SJSA1 (cell line): Measurements from ENCODE around the gene EIF1AY. TPM values are rescaled to one million over a fixed set of nuclear protein-coding genes. Genes with fewer than 3 reads are reported as not detected.

Experiments used
- DNase-seq, 2 experiments: peaks; one replicate each; pipeline ENCODE4 v3.0.0-alpha.2; 2015 to 2020; ENCODE audit warnings: low spot score in 2 of 2, low read depth in 1 of 2
- H3K27ac ChIP-seq: fragments of 250-450 bp; sonication (Bioruptor Pico); 2 replicates; pipeline ENCODE4 v1.5.1; 2020; ENCODE audit warnings: mild to moderate bottlenecking, moderate library complexity
- H3K27me3 ChIP-seq: fragments of 250-450 bp; sonication (Bioruptor Pico); replicated peaks from 2 replicates; pipeline ENCODE4 v1.5.1; 2020; ENCODE audit warnings: mild to moderate bottlenecking, moderate library complexity
- H3K36me3 ChIP-seq: fragments of 250-450 bp; sonication (Bioruptor Pico); 2 replicates; pipeline ENCODE4 v1.5.1; 2020; ENCODE audit warnings: mild to moderate bottlenecking
- H3K4me1 ChIP-seq: fragments of 250-450 bp; sonication (Bioruptor Pico); replicated peaks from 2 replicates; pipeline ENCODE4 v1.6.1; 2021; ENCODE audit warnings: mild to moderate bottlenecking
- H3K4me3 ChIP-seq: fragments of 250-450 bp; sonication (Bioruptor Pico); 2 replicates; pipeline ENCODE4 v1.5.1; 2020; ENCODE audit warnings: mild to moderate bottlenecking
- H3K9me3 ChIP-seq: fragments of 250-450 bp; sonication (Bioruptor Pico); replicated peaks from 2 replicates; pipeline ENCODE4 v1.5.1; 2020; ENCODE audit warnings: mild to moderate bottlenecking
- total RNA-seq: library from RNA; depleted of rRNA; stranded (reverse); fragments of >200 nt; shearing (Covaris generic); gene quantifications from 2 replicates; pipeline ENCODE4 v1.2.3, GENCODE V29; 2014; rRNA removed

EIF1AY gene
- total RNA-seq, 1 experiment from 2014 or later: 60.0 TPM

- Histone ChIP-seq H3K4me3 (no peak overlapping the region), H3K36me3 (no peaks in the 10 kb centered on the region), H3K9me3 (no peaks in the 10 kb centered on the region), H3K27me3 (no peaks in the 10 kb centered on the region), H3K4me1 (no peaks in the 10 kb centered on the region), H3K27ac (no peak overlapping the region)
- DNase-seq: no peak
Measured at GRCh38 chrY:20578206-20578605, 2.6 kb downstream of the EIF1AY start.

- Histone ChIP-seq H3K36me3 (no peaks in the 10 kb centered on the region), H3K27me3 (no peaks in the 10 kb centered on the region), H3K4me1 (peaks cover 11% of the 10 kb centered on the region), H3K27ac (no peak overlapping the region), H3K9me3 (no peaks in the 10 kb centered on the region), H3K4me3 (no peak overlapping the region)
- no peak for DNase-seq
Measured at GRCh38 chrY:20581687-20582086, 6.1 kb downstream of the EIF1AY start.

- Histone ChIP-seq H3K27me3 (no peaks in the 10 kb centered on the region), H3K9me3 (no peaks in the 10 kb centered on the region), H3K4me1 (peaks cover 25% of the 10 kb centered on the region), H3K36me3 (peaks cover 7% of the 10 kb centered on the region; the same call in 1 of the 2 replicates), H3K27ac (peak overlapping the region; percentile 63), H3K4me3 (no peak overlapping the region)
- DNase-seq: peak in 1 of 2 experiments; percentile 56
Measured at GRCh38 chrY:20586161-20586560, 10.6 kb downstream of the EIF1AY start.

Other genes with a start within 250 kb of the EIF1AY start
- not detected in 2 replicates for gene RPS4Y2, start 180.3 kb downstream of the EIF1AY start, total RNA-seq